ENCODE data around the gene OLA1. TPM values are rescaled to one million over a fixed set of nuclear protein-coding genes. Genes with fewer than 3 reads are reported as not detected.
"Not testable (repeated sequence)": the region's sequence is repeated elsewhere in the genome, so short reads cannot be mapped to it uniquely, and the experiment has no call there.

The OLA1 gene
- polyA plus RNA-seq (ENCODE audit: insufficient read length in 4 of 4) = 100 to 1,000 TPM; 131 to 172 (median 151) TPM

GRCh38 chr2:174248187-174248997 lies at the start of gene OLA1:
Gene OLA1, minus strand, starts transcription at chr2:174248532. Its CDS starts 1,717 bp downstream, at chr2:174246815.
- peak; percentile 64 to 93 (median 88) for DNase-seq (ENCODE audit: low read depth in 4 of 4, low spot score in 2 of 4)

- no peak for DNase-seq (ENCODE audit: low read depth in 4 of 4, low spot score in 2 of 4)
These were observed 44.6 kb upstream of the OLA1 start for GRCh38 chr2:174292908-174293307.

GRCh38 chr2:174286172-174286571 lies 37.8 kb upstream of the OLA1 start:
- no peak for DNase-seq (ENCODE audit: low read depth in 4 of 4, low spot score in 2 of 4)

- no peak for DNase-seq (ENCODE audit: low read depth in 4 of 4, low spot score in 2 of 4)
These were observed 34.1 kb upstream of the OLA1 start for GRCh38 chr2:174282441-174282840.

GRCh38 chr2:174281736-174282135 lies 33.4 kb upstream of the OLA1 start:
- DNase-seq (ENCODE audit: low read depth in 4 of 4, low spot score in 2 of 4) = no peak

GRCh38 chr2:174280596-174280995 lies 32.3 kb upstream of the OLA1 start:
- no peak for DNase-seq (ENCODE audit: low read depth in 4 of 4, low spot score in 2 of 4)

GRCh38 chr2:174270263-174270662 lies 21.9 kb upstream of the OLA1 start:
- not testable (repeated sequence) for DNase-seq (ENCODE audit: low read depth in 4 of 4, low spot score in 2 of 4)

GRCh38 chr2:174266288-174266687 lies 18.0 kb upstream of the OLA1 start:
- DNase-seq (ENCODE audit: low read depth in 4 of 4, low spot score in 2 of 4) = no peak

GRCh38 chr2:174263997-174264396 lies 15.7 kb upstream of the OLA1 start:
- no peak for DNase-seq (ENCODE audit: low read depth in 4 of 4, low spot score in 2 of 4)

GRCh38 chr2:174259981-174260380 lies 11.6 kb upstream of the OLA1 start:
- DNase-seq (ENCODE audit: low read depth in 4 of 4, low spot score in 2 of 4) = peak in 1 of 4 donors; percentile 28

- no peak for DNase-seq (ENCODE audit: low read depth in 4 of 4, low spot score in 2 of 4)
These were observed 5.9 kb upstream of the OLA1 start for GRCh38 chr2:174254267-174254666.

GRCh38 chr2:174248998-174249592 lies 763 bp upstream of the OLA1 start:
- DNase-seq (ENCODE audit: low read depth in 4 of 4, low spot score in 2 of 4) = no peak

- peak in 2 of 4 donors; percentile 21 to 26 for DNase-seq (ENCODE audit: low read depth in 4 of 4, low spot score in 2 of 4)
These were observed 702 bp downstream of the OLA1 start for GRCh38 chr2:174247474-174248186.

- DNase-seq (ENCODE audit: low read depth in 4 of 4, low spot score in 2 of 4) = no peak
These were observed 1.4 kb downstream of the OLA1 start for GRCh38 chr2:174246944-174247381.

- not testable (repeated sequence) for DNase-seq (ENCODE audit: low read depth in 4 of 4, low spot score in 2 of 4)
These were observed 2.7 kb downstream of the OLA1 start for GRCh38 chr2:174245628-174246027.

- no peak for DNase-seq (ENCODE audit: low read depth in 4 of 4, low spot score in 2 of 4)
These were observed 3.3 kb downstream of the OLA1 start for GRCh38 chr2:174245065-174245464.

GRCh38 chr2:174243812-174244211 lies 4.5 kb downstream of the OLA1 start:
- DNase-seq (ENCODE audit: low read depth in 4 of 4, low spot score in 2 of 4) = no peak

GRCh38 chr2:174240097-174240496 lies 8.2 kb downstream of the OLA1 start:
- no peak for DNase-seq (ENCODE audit: low read depth in 4 of 4, low spot score in 2 of 4)

GRCh38 chr2:174236429-174236828 lies 11.9 kb downstream of the OLA1 start:
- DNase-seq (ENCODE audit: low read depth in 4 of 4, low spot score in 2 of 4) = no peak

GRCh38 chr2:174235680-174236079 lies 12.7 kb downstream of the OLA1 start:
- DNase-seq (ENCODE audit: low read depth in 4 of 4, low spot score in 2 of 4) = no peak

GRCh38 chr2:174233771-174234275 lies 14.5 kb downstream of the OLA1 start:
- no peak for DNase-seq (ENCODE audit: low read depth in 4 of 4, low spot score in 2 of 4)
